ENCODE measurements around the gene C6orf58. TPM values are rescaled to one million over a fixed set of nuclear protein-coding genes. Genes with fewer than 3 reads are reported as not detected.

C6orf58 gene
- total and polyA plus RNA-seq, 9 donors: 0.74 TPM; not detected in 8

DNA sequence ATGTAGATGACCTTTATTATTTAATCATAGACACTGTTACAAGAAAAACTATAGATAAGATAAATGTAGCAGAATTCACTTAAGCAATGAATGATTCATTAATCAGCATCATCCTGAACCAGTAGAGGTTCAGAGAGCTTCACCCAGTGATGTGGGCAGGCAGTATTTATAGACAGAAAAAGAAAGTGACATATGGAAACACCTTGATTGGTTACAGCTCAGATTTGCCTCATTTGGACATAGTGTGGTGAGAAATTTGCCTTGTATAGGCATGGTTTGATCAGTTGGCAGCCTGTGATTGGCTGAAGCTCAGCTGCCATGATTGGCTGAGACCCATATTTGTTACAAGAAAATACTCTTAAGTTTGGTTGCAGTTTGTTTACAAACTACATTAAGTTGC, 4.6 kb downstream of the C6orf58 start:
- no peak for DNase-seq
- Histone ChIP-seq H3K27me3 (no peaks in the 10 kb centered on the region), H3K36me3 (no peaks in the 10 kb centered on the region), H3K27ac (no peak overlapping the region), H3K4me1 (ENCODE audit: insufficient read depth) (no peaks in the 10 kb centered on the region), H3K9me3 (no peaks in the 10 kb centered on the region), H3K4me3 (no peak overlapping the region)
- TF ChIP-seq, protein P1, sequence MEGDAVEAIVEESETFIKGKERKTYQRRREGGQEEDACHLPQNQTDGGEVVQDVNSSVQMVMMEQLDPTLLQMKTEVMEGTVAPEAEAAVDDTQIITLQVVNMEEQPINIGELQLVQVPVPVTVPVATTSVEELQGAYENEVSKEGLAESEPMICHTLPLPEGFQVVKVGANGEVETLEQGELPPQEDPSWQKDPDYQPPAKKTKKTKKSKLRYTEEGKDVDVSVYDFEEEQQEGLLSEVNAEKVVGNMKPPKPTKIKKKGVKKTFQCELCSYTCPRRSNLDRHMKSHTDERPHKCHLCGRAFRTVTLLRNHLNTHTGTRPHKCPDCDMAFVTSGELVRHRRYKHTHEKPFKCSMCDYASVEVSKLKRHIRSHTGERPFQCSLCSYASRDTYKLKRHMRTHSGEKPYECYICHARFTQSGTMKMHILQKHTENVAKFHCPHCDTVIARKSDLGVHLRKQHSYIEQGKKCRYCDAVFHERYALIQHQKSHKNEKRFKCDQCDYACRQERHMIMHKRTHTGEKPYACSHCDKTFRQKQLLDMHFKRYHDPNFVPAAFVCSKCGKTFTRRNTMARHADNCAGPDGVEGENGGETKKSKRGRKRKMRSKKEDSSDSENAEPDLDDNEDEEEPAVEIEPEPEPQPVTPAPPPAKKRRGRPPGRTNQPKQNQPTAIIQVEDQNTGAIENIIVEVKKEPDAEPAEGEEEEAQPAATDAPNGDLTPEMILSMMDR (IDR thresholded peaks at IDR 0.05): no peak
- TF ChIP-seq EP300 (IDR thresholded peaks at IDR 0.05) (no peak), POLR2A (IDR thresholded peaks at IDR 0.05) (no peak)
- intact Hi-C loops (cut with DNase I): no loop called here

DNA sequence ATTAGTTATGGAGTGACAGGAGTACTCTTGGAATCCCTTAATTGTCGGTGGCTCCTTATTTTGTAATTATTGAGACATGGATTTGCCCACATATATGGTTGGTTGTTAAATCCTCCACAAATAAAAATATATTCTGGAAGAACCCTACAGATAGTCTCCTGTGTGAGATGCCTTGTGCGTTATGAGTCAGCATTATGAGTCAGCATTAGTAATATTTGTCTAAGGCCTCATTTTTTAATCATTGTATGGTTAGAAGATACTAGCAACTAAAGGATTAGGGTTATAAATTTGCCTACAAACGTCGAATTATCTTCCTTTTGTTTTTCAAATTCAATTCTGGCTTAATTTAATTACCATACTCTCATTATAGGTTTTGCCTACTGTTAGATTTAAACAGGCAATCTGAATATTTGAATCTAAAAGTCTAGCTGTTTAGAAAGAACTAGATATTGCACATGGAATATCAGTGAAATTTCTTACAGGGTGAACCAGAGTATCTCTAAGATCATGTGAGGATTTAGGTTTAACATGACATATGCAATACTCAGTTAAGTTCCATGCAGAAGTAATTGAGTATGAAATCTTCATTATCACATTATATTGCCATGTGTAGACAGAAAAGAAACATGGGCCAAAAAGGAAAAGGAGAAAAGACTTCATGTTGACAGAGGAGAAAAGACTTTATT, 5.9 kb downstream of the C6orf58 start:
- Histone ChIP-seq H3K27ac (no peak overlapping the region), H3K4me3 (no peak overlapping the region), H3K27me3 (no peaks in the 10 kb centered on the region), H3K4me1 (ENCODE audit: insufficient read depth) (no peaks in the 10 kb centered on the region), H3K36me3 (no peaks in the 10 kb centered on the region), H3K9me3 (no peaks in the 10 kb centered on the region)
- no peak for DNase-seq
- intact Hi-C loops (cut with DNase I): no loop called here
- WGBS, 3 donors: 78 to 80% (median 80%) methylated on average over 4 of the region's 4 CpGs
- TF ChIP-seq EP300 (IDR thresholded peaks at IDR 0.05): no peak

DNA sequence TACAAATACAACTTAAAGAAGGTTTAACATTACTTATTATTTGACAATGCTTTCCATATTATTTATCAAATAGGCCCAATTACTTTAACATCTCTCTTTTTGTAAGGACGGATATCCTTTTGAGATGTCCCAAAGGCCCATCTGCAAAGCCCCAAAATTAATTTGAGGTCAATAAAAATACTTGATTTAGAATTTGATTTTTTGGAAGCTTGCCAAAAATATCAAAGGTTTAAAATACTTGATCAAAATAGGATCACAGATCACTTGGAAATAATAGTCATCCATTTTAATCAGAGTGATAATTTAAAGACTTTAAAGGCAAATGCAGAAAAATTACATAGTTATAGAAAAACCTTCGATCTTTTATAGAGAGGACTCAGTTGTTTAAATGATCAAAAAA, 8.1 kb downstream of the C6orf58 start:
- H3K4me3 ChIP-seq: no peak overlapping the region
- no peaks in the 10 kb centered on the region for H3K36me3 ChIP-seq
- intact Hi-C loops (cut with DNase I): no loop called here
- DNase-seq: no peak
- H3K4me1 ChIP-seq (ENCODE audit: insufficient read depth): no peaks in the 10 kb centered on the region
- no peaks in the 10 kb centered on the region for H3K9me3 ChIP-seq
- WGBS, 3 donors: 90 to 93% (median 93%) methylated on average over 2 of the region's 2 CpGs
- no peak overlapping the region for H3K27ac ChIP-seq
- no peak for TF ChIP-seq EP300 (IDR thresholded peaks at IDR 0.05)
- no peak for TF ChIP-seq POLR2A (IDR thresholded peaks at IDR 0.05)
- TF ChIP-seq, protein P1 (IDR thresholded peaks at IDR 0.05): no peak
- no peaks in the 10 kb centered on the region for H3K27me3 ChIP-seq

DNA sequence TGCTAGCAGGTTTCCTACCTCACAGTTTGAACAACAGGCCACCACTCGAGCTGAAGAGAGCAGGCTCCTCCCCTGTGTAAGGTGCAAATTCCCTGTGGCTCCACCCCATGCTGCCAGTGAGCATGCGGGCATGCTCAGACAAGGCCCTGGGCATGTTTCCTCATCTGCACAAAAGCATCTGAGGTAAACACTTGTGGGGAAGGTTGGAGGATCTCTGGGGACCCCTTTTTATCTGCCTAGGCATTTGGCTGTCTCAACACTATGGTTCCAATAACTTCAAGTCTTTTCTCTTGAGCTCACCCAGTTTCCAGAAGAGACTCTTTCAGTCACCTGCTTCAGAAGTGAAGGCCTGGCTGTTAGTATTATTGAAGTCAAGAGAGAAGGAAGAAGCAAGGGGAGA, 9.4 kb downstream of the C6orf58 start:
- H3K36me3 ChIP-seq: no peaks in the 10 kb centered on the region
- H3K4me3 ChIP-seq: no peak overlapping the region
- DNase-seq: no peak
- WGBS, 3 donors: 14 to 71% (median 42%) methylated on average over 2 of the region's 2 CpGs
- no peaks in the 10 kb centered on the region for H3K9me3 ChIP-seq
- no peaks in the 10 kb centered on the region for H3K4me1 ChIP-seq (ENCODE audit: insufficient read depth)
- H3K27ac ChIP-seq: no peak overlapping the region
- no peaks in the 10 kb centered on the region for H3K27me3 ChIP-seq
- TF ChIP-seq EP300 (IDR thresholded peaks at IDR 0.05): no peak
- no peak for TF ChIP-seq POLR2A (IDR thresholded peaks at IDR 0.05)
- TF ChIP-seq, protein P1 (IDR thresholded peaks at IDR 0.05): no peak
- intact Hi-C loops (cut with DNase I): no loop called here

DNA sequence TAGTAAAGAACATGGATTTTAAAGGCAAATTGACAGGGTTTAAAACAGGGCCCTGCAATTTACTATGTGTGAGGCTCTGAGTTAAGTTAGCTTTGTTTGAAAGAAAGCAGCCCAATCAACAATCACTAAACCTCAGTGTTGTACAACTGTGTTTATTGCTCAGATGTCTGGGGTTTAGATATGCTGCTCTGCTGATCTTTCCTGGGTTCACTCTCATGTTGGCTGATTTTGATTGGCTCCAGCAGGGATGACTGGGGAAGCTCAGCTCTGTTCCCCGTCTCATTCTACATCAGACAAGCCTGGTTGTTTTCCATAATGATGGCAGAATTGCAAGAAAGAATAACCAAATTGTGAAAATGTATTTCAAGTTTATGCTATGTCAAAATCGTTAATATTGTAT, 10.9 kb downstream of the C6orf58 start:
- Histone ChIP-seq H3K27me3 (no peaks in the 10 kb centered on the region), H3K27ac (no peak overlapping the region), H3K36me3 (no peaks in the 10 kb centered on the region), H3K9me3 (no peaks in the 10 kb centered on the region), H3K4me3 (no peak overlapping the region), H3K4me1 (ENCODE audit: insufficient read depth) (no peaks in the 10 kb centered on the region)
- 69 to 78% (median 75%) methylated on average over 2 of the region's 2 CpGs for WGBS, 3 donors
- DNase-seq: no peak
- TF ChIP-seq, protein P1 (IDR thresholded peaks at IDR 0.05): no peak
- TF ChIP-seq EP300 (IDR thresholded peaks at IDR 0.05): no peak
- TF ChIP-seq POLR2A (IDR thresholded peaks at IDR 0.05): no peak
- intact Hi-C loops (cut with DNase I): no loop called here

All from ovary (tissue), 9 donors.